KMS-11 (cell line): ENCODE data around the gene RPGRIP1L.

Source experiments
- H2AFZ ChIP-seq: fragments of 200-600 bp; sonication (generic); 2 replicates; pipeline ENCODE4 v1.6.1; 2016; ENCODE audit warnings: antibody characterized with exemption, mixed run types, low read depth
- H3K27ac ChIP-seq: fragments of 200-600 bp; sonication (generic); 2 replicates; pipeline ENCODE4 v1.6.1; 2016; ENCODE audit warnings: mild to moderate bottlenecking, mixed run types
- H3K27me3 ChIP-seq: fragments of 200-600 bp; sonication (generic); 2 replicates; pipeline ENCODE4 v1.6.1; 2017; ENCODE audit warnings: mild to moderate bottlenecking, low read depth, mixed run types, moderate library complexity; ENCODE audit not compliant: insufficient read depth
- H3K36me3 ChIP-seq: fragments of 200-600 bp; sonication (generic); 2 replicates; pipeline ENCODE4 v1.6.1; 2017; ENCODE audit warnings: mild to moderate bottlenecking, mixed run types; ENCODE audit not compliant: insufficient read depth
- H3K4me1 ChIP-seq: fragments of 200-600 bp; sonication (generic); 2 replicates; pipeline ENCODE4 v1.6.1; 2016; ENCODE audit warnings: mild to moderate bottlenecking, low read depth, mixed run types; ENCODE audit not compliant: poor library complexity, severe bottlenecking
- H3K4me2 ChIP-seq: fragments of 200-600 bp; sonication (generic); 2 replicates; pipeline ENCODE4 v1.7.0; 2016; ENCODE audit warnings: mild to moderate bottlenecking, mixed run types
- H3K4me3 ChIP-seq: fragments of 200-600 bp; sonication (generic); IDR thresholded peaks from 2 replicates; pipeline ENCODE4 v1.6.1; 2017; ENCODE audit warnings: low read depth, low read length, mixed read lengths; ENCODE audit not compliant: insufficient read depth
- H3K79me2 ChIP-seq: fragments of 200-600 bp; sonication (generic); 2 replicates; pipeline ENCODE4 v1.6.1; 2016; ENCODE audit warnings: low read depth, mixed run types; ENCODE audit not compliant: insufficient read depth
- H3K9ac ChIP-seq: fragments of 200-600 bp; sonication (generic); 2 replicates; pipeline ENCODE4 v1.6.1; 2016; ENCODE audit warnings: mild to moderate bottlenecking, mixed run types
- H4K20me1 ChIP-seq: fragments of 200-600 bp; sonication (generic); 2 replicates; pipeline ENCODE4 v1.6.1; 2016; ENCODE audit warnings: mild to moderate bottlenecking, mixed run types; ENCODE audit not compliant: insufficient read depth
- TF ChIP-seq, protein P1 (sequence below): fragments of 200-600 bp; sonication (generic); conservative IDR thresholded peaks from 2 replicates; pipeline ENCODE4 v1.6.1; 2017; ENCODE audit warnings: low read depth, mild to moderate bottlenecking, antibody characterized with exemption, low read length, moderate library complexity, mixed read lengths

RPGRIP1L gene

DNA sequence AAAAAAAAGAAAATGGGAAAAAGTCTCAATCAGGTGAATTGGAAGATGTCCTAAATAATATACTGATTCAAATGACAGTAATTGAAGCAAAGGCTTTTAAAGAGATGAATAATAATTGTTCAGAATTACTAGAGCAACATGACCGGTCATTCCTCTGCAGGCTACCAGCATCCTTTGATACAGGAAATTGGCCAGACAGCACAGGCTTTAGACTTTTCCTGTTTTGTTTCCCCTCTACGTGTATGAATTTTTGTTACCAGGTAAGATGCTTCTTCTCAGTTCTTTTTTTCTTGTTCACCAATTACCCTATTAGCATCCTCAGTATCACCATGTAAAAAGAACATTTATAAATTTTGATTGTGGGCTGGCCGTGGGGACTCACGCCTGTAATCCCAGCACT lies 77.5 kb downstream of the RPGRIP1L start:
- H3K4me1 ChIP-seq = no peaks in the 10 kb centered on the region
- H3K4me2 ChIP-seq = no peak overlapping the region
- H3K27me3 ChIP-seq = no peaks in the 10 kb centered on the region
- H4K20me1 ChIP-seq = no peaks in the 10 kb centered on the region
- H3K27ac ChIP-seq = no peak overlapping the region
- no peaks in the 10 kb centered on the region for H3K79me2 ChIP-seq
- no peak overlapping the region for H2AFZ ChIP-seq
- H3K9ac ChIP-seq = no peak overlapping the region
- H3K4me3 ChIP-seq = no peak overlapping the region
- no peaks in the 10 kb centered on the region for H3K36me3 ChIP-seq
- TF ChIP-seq, protein P1, sequence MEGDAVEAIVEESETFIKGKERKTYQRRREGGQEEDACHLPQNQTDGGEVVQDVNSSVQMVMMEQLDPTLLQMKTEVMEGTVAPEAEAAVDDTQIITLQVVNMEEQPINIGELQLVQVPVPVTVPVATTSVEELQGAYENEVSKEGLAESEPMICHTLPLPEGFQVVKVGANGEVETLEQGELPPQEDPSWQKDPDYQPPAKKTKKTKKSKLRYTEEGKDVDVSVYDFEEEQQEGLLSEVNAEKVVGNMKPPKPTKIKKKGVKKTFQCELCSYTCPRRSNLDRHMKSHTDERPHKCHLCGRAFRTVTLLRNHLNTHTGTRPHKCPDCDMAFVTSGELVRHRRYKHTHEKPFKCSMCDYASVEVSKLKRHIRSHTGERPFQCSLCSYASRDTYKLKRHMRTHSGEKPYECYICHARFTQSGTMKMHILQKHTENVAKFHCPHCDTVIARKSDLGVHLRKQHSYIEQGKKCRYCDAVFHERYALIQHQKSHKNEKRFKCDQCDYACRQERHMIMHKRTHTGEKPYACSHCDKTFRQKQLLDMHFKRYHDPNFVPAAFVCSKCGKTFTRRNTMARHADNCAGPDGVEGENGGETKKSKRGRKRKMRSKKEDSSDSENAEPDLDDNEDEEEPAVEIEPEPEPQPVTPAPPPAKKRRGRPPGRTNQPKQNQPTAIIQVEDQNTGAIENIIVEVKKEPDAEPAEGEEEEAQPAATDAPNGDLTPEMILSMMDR = no peak

DNA sequence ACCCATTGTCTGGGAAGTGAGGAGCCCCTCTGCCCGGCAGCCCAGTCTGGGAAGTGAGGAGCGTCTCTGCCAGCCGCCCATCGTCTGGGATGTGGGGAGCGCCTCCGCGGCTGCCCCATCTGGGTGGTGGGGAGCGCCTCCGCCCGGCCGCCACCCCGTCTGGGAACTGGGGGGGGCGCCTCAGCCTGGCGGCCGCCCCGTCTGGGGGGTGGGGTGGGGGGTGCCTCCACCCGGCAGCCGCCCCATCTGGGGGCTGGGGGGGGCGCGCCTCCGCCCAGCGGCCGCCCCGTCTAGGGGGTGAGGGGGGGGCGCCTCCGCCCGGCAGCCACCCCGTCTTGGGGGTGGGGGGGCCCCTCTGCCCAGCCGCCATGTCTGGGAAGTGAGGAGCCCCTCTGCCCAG lies 78.4 kb downstream of the RPGRIP1L start:
- no peak overlapping the region for H3K27ac ChIP-seq

DNA sequence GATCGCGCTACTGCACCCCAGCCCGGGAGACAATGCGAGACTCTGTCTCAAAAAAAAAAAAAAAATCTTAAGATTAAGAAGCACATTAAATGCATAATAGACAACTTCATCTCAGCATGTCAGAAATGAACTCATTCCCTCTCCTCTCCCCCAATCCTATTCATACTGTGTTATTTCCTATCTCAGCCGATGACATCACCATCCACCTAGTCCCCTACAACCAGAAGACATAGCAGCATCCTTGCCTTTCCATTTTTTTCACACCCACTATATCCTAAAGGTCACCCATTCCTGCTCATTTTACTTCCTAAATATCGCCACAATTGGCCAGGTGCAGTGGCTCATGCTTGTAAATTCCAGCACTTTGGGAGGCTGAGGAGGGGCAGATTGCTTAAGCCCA lies 81.3 kb downstream of the RPGRIP1L start:
- Histone ChIP-seq H3K79me2 (no peaks in the 10 kb centered on the region), H3K4me3 (no peak overlapping the region), H2AFZ (no peak overlapping the region), H3K4me2 (no peak overlapping the region), H3K27me3 (no peaks in the 10 kb centered on the region), H3K36me3 (no peaks in the 10 kb centered on the region), H3K9ac (no peak overlapping the region), H4K20me1 (no peaks in the 10 kb centered on the region), H3K4me1 (no peaks in the 10 kb centered on the region), H3K27ac (no peak overlapping the region)
- TF ChIP-seq, protein P1 = no peak

More for the DNA sequence above, 78.4 kb downstream of the RPGRIP1L start:
- H3K36me3 ChIP-seq = no peaks in the 10 kb centered on the region
- no peak overlapping the region for H3K9ac ChIP-seq
- no peak overlapping the region for H3K4me3 ChIP-seq
- H2AFZ ChIP-seq = no peak overlapping the region
- H3K4me2 ChIP-seq = no peak overlapping the region
- no peaks in the 10 kb centered on the region for H4K20me1 ChIP-seq
- H3K79me2 ChIP-seq = no peaks in the 10 kb centered on the region
- no peaks in the 10 kb centered on the region for H3K4me1 ChIP-seq
- TF ChIP-seq, protein P1 = no peak
- no peaks in the 10 kb centered on the region for H3K27me3 ChIP-seq

DNA sequence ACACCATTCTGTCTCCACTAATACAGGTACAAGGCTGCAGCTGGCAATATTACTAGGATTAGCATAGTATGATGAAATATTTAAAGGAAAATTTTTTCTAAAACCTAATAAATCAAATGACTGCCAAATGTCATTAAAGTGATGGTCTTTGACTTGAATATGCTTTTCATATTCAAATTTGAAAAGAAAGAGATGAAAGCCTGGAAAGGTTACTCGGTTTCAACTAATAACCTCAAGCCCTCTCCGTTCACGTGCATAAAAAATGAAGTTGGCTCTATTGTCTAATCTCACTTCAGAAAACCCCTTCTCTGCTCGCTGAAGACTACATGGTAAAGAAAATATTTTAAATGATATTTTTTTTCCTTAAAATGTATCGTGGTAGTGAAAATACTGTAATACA lies 83.2 kb downstream of the RPGRIP1L start:
- H3K4me2 ChIP-seq = no peak overlapping the region
- no peaks in the 10 kb centered on the region for H3K27me3 ChIP-seq
- no peaks in the 10 kb centered on the region for H3K4me1 ChIP-seq
- no peaks in the 10 kb centered on the region for H3K79me2 ChIP-seq
- H2AFZ ChIP-seq = no peak overlapping the region
- no peak overlapping the region for H3K4me3 ChIP-seq
- TF ChIP-seq, protein P1 = no peak
- H3K27ac ChIP-seq = no peak overlapping the region
- H3K9ac ChIP-seq = no peak overlapping the region
- no peaks in the 10 kb centered on the region for H4K20me1 ChIP-seq
- no peaks in the 10 kb centered on the region for H3K36me3 ChIP-seq
